ENCODE data around the gene EFHC2.
"Not testable (repeated sequence)": the region's sequence is repeated elsewhere in the genome, so short reads cannot be mapped to it uniquely, and the experiment has no call there.

Gene EFHC2

GRCh38 chrX:44218465-44218864, 125.0 kb downstream of the EFHC2 start:
- TF ChIP-seq CTCF (IDR thresholded peaks at IDR 0.05; ENCODE audit: insufficient read depth, low read length, poor library complexity, severe bottlenecking) = no peak
- Histone ChIP-seq H3K4me3 (replicated peaks; ENCODE audit: low read depth, low read length) (no peak overlapping the region), H3K36me3 (ENCODE audit: control insufficient read depth, insufficient read depth, low read length) (no peaks in the 10 kb centered on the region), H3K27me3 (replicated peaks; ENCODE audit: control insufficient read depth, insufficient read depth, low read length) (no peaks in the 10 kb centered on the region)
- no peak for DNase-seq (ENCODE audit: extremely low read depth, insufficient read length)

- no peak for DNase-seq (ENCODE audit: extremely low read depth, insufficient read length)
- Histone ChIP-seq H3K4me3 (replicated peaks; ENCODE audit: low read depth, low read length) (no peak overlapping the region), H3K36me3 (ENCODE audit: control insufficient read depth, insufficient read depth, low read length) (no peaks in the 10 kb centered on the region), H3K27me3 (replicated peaks; ENCODE audit: control insufficient read depth, insufficient read depth, low read length) (no peaks in the 10 kb centered on the region)
- TF ChIP-seq CTCF (IDR thresholded peaks at IDR 0.05; ENCODE audit: insufficient read depth, low read length, poor library complexity, severe bottlenecking) = no peak
Measured at GRCh38 chrX:44216171-44216570, 127.3 kb downstream of the EFHC2 start.

- Histone ChIP-seq H3K4me3 (replicated peaks; ENCODE audit: low read depth, low read length) (no peak overlapping the region), H3K27me3 (replicated peaks; ENCODE audit: control insufficient read depth, insufficient read depth, low read length) (no peaks in the 10 kb centered on the region), H3K36me3 (ENCODE audit: control insufficient read depth, insufficient read depth, low read length) (no peaks in the 10 kb centered on the region)
- peak; percentile 22 for TF ChIP-seq CTCF (IDR thresholded peaks at IDR 0.05; ENCODE audit: insufficient read depth, low read length, poor library complexity, severe bottlenecking)
- no peak for DNase-seq (ENCODE audit: extremely low read depth, insufficient read length)
Measured at GRCh38 chrX:44203791-44204190, 139.7 kb downstream of the EFHC2 start.

- DNase-seq (ENCODE audit: extremely low read depth, insufficient read length) = no peak
- H3K4me3 ChIP-seq (replicated peaks; ENCODE audit: low read depth, low read length) = no peak overlapping the region
- no peak for TF ChIP-seq CTCF (IDR thresholded peaks at IDR 0.05; ENCODE audit: insufficient read depth, low read length, poor library complexity, severe bottlenecking)
- H3K27me3 ChIP-seq (replicated peaks; ENCODE audit: control insufficient read depth, insufficient read depth, low read length) = no peaks in the 10 kb centered on the region
- no peaks in the 10 kb centered on the region for H3K36me3 ChIP-seq (ENCODE audit: control insufficient read depth, insufficient read depth, low read length)
Measured at GRCh38 chrX:44202596-44202995, 140.9 kb downstream of the EFHC2 start.

- DNase-seq (ENCODE audit: extremely low read depth, insufficient read length) = no peak
- H3K4me3 ChIP-seq (replicated peaks; ENCODE audit: low read depth, low read length) = no peak overlapping the region
- H3K36me3 ChIP-seq (ENCODE audit: control insufficient read depth, insufficient read depth, low read length) = no peaks in the 10 kb centered on the region
- TF ChIP-seq CTCF (IDR thresholded peaks at IDR 0.05; ENCODE audit: insufficient read depth, low read length, poor library complexity, severe bottlenecking) = no peak
- no peaks in the 10 kb centered on the region for H3K27me3 ChIP-seq (replicated peaks; ENCODE audit: control insufficient read depth, insufficient read depth, low read length)
Measured at GRCh38 chrX:44189116-44189515, 154.4 kb downstream of the EFHC2 start.

- H3K4me3 ChIP-seq (replicated peaks; ENCODE audit: low read depth, low read length); DNase-seq (ENCODE audit: extremely low read depth, insufficient read length); H3K27me3 ChIP-seq (replicated peaks; ENCODE audit: control insufficient read depth, insufficient read depth, low read length); H3K36me3 ChIP-seq (ENCODE audit: control insufficient read depth, insufficient read depth, low read length): not testable (repeated sequence)
Measured at GRCh38 chrX:44187915-44188314, 155.6 kb downstream of the EFHC2 start.
